ENCODE results near the gene KRTAP12-3.
"Not testable (repeated sequence)": the region's sequence is repeated elsewhere in the genome, so short reads cannot be mapped to it uniquely, and the experiment has no call there.

The KRTAP12-3 gene

DNA sequence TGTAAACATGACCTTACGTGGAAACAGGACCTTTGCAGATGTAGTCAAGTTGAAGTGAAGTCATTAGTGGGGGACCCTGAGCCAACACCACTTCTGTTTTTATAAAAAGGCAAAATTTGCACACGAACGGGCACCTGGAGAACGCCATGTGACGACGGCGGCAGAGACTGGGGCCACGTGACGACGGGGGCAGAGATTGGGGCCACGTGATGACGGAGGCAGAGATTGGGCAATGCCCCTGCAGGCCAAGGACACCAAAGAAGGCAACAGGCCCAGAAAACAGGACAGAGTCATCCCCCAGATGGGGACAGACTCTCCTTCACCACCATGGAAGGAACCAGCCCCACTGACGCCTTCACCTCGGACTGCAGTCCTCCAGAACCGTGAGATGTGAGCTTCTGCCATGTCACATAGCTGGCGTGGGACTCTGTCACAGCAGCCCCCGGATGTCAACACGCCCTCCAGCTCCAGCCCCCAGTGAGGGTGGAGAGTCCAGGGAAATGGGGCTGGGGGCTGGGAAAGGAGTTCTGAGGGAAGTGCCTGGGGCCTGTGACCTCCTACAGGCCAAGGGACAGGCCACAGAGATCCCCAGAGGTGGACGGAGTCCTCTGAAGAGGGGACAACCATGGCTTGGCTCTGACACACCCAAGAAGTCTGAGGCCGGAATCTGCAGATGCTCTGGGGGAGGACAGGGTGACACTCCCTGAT, 7.3 kb upstream of the KRTAP12-3 start:
- DNase-seq (ENCODE audit: low read depth in 2 of 2), result no peak

DNA sequence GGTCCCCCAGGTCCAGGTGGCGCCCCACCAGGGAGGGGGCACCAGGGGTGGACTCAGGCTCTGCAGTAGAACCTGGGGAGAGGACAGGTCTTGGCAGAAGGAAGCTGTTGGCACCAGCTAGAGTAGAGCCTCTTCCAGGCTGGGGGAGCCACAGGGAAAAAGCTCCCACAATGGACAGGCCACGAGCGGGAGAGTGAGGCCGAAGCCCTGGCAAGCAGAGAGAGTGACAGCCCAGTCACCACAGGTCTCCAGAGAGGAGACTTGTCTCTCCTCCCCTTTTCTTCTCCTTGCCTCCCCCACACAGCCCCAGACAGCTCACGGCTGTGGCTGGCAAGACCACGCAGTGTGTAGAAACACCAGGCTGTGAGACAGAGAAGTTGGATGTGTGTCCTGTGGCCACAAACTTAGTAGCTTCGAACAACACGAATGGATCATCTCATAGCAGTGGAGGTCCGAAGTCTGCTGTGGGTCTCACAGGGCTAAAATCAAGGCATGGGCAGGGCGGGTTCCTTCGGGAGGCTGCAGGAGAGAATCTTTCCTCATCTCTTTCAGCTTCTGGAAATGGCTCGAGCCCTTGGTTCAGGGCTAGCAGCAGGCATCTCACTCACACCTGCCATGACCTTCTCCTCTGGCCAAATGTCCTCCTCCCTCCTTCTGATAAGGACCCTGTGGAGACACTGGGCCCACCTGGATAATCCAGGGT, 6.6 kb upstream of the KRTAP12-3 start:
- DNase-seq (ENCODE audit: low read depth in 2 of 2), result no peak

DNA sequence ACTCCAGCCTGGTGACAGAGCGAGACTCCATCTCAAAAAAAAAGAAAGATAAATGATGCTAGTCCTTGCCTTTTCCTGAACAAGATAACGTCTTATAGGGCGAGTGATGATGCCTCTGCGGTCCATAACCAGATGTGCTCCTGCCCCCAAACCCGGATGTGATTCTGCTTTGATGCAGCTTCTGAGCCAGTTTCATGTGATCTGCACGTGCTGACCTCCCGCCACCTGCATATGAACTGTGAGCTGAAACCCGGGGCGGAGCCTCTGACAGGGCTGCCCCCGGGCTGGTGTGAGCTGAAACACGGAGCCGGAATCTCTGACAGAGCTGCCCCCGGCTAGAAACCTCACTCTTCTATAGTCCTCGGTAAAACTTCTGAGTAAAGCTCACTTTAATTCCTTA, 4.6 kb upstream of the KRTAP12-3 start:
- no peak for DNase-seq (ENCODE audit: low read depth in 2 of 2)

DNA sequence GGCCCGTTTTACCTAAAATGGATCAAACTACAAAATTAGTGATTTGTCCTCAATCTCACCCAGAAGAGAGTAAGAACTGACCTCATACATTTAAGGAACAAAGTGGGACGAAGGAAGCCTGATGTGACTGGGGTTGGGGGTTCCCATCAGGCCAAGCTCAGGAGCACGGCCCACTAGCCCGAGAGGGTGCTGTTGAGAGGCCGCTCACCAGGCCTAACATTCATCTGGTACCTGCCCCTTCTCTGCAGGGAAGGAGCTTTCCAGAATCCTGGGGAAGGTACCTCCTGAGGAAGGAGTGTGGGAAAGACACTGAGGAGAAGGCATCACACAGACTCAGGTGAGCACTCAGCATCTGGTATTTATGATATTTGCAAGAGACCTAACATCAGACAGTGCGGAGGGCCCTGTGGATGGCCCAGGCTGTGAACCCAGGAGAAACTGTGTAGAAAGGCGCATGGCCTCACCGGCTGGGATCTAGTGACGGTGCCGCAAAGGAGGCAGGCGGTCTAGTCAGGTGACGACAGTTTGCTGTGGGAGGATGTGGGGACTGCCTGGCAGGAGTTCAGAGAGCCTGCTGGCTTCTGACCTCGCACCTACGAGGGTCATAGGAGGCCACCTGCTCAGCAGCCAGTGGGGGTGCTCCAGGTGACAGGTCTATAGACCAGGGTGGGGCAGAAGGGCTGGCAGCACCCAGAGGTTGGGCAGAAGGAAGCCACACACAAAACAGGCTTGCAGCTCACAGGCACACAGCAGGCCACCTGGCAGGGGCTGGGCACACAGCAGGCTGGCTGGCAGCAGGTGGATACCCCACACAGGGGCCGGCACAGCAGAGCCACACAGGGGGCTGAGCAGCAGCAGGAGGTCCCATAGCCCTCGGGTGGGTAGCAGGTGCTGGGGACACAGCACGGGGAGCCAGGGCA, 3.8 kb upstream of the KRTAP12-3 start:
- DNase-seq (ENCODE audit: low read depth in 2 of 2), result peak in 1 of 2 donors; percentile 18

DNA sequence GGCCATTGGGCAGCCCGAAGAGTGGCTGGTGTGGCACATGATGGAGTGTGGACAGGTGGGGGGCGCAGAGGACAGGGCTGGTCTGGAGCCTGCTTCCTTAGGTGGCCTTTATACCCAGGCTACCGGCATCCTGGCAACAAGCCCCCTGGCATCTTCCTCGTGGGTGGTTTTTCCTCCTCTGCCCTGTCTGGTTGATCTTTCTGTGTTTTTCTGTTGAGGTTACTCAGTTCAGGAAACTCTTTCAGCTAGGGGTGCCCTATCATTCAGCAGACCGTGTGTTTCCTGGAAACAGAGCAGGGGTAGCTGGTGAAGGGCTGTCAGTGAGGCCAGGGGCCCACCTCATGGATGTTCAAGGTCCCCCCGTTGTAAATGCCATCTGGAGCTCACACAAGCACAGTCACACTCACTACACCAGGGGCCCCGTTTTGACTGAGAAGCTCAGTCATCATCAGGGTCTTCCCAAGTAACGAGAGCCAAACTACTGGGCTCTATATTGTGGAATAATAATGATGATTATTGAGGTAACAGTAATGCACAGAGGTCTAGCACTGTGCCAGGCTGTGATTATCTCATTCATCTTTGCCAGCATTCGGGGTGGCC, 3.1 kb upstream of the KRTAP12-3 start, which contains the start of gene KRTAP12-4:
TSS of gene KRTAP12-4 (minus strand) at position 84 of the 600 bp plus-strand sequence. CDS start at position 39, 45 bp downstream.
- no peak for DNase-seq (ENCODE audit: low read depth in 2 of 2)

DNA sequence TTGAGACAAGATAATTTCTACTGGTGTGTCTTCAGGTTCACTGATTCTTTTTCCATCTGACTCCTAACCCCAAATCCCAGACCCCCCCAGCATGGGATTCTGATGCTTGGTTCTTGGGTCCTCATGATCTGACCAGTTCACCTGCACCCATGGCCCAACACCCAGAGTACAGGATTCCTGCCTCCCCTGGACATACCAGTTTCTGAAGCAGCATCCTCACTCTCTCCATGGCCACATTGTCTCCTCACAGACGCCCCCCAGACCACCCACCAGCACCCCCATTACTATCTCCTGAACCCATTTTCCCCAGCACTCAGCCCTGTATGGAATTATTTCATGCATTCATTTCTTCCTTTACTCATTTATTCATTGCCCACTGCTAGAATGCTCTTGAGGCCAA, 864 bp upstream of the KRTAP12-3 start:
- DNase-seq (ENCODE audit: low read depth in 2 of 2), result no peak

DNA sequence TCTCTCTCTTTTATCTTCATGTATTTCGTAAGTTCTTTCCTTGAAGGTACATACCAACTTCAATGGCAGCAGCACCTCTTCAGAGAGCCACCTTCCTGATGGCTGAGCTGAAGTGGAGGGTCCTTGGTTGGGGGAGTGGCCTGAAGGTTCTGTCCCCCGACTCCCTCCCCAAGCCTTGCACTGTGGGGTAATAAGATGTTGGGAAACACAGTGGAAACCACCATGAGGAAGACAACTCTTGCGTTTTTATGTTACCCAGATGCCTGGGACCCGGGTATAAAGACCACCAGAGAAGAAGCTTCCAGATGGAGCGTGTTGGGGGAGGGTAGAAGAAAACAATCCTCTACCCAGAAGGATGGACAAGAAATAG, 794 bp downstream of the KRTAP12-3 start:
- no peak for DNase-seq (ENCODE audit: low read depth in 2 of 2)

DNA sequence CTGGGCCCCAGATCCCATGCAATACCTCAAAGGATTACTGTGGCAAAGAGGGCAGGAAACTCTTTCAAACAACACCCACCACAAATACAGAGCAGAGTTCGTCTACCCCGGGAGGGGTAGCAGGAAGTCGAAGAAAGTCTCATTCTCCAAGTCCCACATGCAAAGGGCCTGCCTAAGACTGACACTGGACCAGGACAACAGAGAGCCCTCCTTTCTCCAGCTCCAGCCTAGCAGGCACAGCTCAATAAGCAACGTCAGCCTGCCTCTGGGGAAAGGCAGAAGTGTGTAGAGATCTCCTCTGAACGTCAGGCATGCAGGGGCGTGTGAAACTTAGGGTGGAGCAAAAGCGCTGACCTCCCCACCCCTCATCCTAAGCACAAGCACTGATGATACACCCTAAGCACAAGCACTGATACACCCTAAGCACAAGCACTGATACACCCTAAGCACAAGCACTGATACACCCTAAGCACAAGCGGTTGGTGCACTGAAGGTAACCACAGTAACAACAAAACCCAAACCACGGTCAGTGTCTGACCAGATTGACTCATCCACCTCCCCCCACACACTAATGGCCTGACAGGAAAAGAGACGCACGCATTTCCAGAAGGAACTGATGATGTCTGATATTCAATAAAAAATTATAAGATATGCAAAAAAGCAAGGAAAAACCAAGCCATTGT, 1.3 kb downstream of the KRTAP12-3 start:
- DNase-seq (ENCODE audit: low read depth in 2 of 2), result no peak

DNA sequence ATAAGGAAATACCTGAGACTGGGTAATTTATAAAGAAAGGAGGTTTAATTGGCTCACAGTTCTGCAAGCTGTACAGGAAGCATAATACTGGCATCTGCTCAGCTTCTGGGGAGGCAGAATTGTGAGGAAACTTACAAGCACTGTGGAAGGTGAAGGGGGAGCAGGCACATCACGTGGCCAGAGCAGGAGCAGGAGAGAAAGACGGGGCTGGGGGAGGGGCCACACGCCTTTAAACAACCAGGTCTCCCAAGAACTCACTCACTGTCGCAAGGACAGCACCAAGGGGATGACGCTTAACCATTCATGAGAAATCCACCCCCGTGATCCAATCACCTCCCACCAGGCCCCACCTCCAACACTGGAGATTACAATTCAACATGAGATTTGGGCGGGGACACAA, 3.8 kb downstream of the KRTAP12-3 start:
- DNase-seq (ENCODE audit: low read depth in 2 of 2), result not testable (repeated sequence)

DNA sequence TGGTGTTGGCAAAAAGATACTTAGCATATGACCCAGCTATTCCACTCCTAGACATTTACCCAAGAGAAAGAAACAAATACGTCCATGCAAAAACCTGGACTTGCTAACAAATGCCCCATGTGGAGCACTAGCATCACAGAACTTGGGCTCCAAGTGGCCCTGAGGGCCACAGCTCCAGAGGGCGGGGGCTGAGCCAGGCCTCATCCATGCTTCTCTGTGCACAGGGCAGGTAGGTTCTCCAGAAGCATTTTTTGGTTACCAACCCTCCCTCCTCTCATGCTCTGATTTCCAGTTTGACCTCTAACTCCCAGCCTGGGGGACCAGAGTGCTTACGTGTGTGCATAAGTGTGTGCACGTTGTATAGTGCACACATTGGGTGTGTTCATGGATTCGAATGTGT, 7.0 kb downstream of the KRTAP12-3 start:
- DNase-seq (ENCODE audit: low read depth in 2 of 2), result no peak

DNA sequence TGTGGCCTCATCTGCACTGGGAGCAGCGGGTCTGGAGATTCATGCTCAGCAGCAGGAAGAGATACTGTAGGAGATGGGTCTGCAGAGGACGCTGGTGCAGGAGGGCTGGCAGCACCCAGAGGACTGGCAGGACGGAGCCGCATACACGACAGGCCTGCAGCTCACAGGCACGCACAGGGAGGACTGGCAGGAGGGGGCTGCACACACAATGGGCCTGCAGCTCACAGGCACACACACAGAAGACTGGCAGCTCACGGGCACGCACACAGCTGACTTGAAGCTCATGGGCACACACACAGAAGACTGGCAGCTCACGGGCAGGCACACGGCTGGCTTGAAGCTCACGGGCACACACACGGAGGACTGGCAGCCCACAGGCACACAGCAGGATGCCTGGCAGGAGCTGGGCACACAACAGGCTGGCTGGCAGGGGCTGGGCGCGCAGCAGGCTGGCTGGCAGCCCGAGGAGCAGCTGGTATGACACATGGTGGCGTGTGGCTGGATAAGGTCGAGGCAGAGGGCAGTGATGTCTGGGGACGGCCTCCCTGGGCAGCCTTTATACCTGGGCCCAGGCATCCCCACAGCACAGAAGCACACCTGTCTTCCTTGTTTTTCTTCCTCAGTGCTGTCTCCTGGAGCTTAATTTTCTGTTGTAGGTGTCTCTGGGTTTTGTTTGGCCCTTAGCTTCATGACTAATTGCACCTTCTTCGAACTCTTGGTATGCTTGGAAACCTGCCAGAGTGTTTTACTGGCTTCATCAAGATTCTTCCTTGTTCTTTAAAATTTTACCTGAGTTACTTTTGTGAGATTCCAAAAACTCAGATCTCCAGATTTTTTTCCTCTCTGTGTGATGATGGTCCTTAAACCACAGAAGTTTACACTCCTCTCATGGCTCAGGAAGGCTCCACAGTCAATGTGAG, 8.9 kb downstream of the KRTAP12-3 start, which contains the start of gene KRTAP12-2:
TSS of gene KRTAP12-2 (minus strand) at position 527 of the 920 bp plus-strand sequence. CDS start at position 486, 41 bp downstream.
- DNase-seq (ENCODE audit: low read depth in 2 of 2), result no peak

DNA sequence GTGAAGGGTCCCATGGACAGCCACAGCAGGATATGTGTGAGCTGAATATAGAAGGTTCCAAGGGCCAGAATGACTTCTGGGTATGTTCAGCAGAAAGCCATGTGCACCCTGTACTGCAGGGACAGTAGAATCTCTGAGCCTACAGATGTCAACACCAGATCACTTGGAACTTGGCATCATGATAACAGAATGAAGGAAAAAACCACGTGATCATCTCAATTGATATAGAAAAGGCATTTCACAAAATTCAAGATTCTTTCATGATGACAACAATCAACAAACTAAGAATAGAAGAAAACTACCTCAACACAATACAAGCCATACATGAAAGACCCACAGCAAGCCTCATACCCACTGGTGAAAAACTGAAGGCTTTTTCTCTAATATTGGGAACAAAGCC, 9.9 kb downstream of the KRTAP12-3 start:
- no peak for DNase-seq (ENCODE audit: low read depth in 2 of 2)

DNA sequence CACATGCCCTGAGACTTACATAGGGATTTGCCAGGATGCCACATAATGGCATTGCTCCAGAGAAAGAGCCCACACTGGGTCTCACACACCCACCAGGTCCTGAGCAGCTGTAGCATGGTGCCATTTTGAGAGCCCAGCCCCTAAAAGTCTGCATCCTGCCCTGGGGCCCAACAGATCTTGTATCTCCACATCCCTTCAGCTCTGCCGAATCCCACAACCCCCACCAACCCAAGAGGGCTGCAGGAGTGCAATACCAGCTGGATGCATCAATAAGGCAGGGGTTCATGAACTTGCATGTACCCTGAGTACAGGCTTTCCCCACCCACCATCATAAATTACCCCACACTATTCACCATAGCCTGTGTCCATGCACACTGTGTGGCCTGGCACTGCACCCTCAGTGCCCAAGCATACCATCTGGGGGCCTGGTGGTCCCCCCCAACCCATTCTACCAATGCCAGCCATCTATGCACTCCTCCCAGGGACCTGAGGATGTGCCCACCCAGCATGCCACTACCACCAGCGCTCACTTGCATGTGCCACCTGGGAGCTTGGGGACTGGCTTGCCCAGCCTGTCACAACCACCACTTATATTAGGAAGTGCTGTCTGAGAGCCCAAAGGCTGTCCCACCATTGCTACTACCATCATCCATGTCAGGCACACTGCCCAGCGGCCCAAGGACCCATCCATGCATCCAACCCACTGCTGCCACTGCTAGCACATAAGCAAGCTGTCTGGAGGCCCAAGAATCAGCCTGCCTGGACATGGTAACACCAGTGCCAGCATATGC, 13.1 kb downstream of the KRTAP12-3 start:
- no peak for DNase-seq (ENCODE audit: low read depth in 2 of 2)

DNA sequence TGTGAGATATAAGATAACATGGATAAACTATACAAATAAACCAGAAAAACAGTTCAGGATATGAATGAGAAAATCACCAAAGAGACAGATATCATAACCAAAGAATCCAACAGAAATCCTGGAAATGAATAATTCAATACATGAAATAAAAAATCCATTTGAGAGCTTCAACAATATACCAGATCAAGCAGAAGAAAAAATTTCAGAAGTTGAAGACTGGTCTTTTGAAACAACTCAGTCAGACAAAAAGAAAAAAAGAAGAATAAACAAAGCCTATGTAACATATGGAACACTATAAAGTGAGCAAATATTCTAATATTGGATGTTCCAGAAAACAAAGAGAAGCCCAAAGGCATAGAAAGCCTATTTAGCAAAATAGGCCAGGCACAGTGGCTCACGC, 14.2 kb downstream of the KRTAP12-3 start:
- DNase-seq (ENCODE audit: low read depth in 2 of 2), result no peak

DNA sequence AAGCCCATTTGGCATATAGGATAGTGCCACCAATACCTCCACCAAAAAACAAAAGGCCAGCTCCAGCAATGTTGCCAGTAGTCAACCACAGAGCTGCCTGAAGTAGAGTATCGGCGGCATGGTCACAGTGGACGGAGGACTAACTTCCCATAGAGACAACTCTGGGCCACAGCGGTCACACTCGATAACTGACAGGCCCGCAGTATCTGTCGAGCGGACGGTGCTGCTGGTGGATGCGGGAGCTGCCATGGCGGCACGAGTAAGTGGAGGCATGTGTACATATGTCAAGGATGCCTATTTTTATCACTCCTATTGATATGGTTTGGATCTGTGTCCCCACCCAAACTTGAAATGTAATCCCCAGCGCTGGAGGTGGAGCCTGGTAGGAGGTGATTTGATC, 20.1 kb downstream of the KRTAP12-3 start:
- DNase-seq (ENCODE audit: low read depth in 2 of 2), result no peak

DNA sequence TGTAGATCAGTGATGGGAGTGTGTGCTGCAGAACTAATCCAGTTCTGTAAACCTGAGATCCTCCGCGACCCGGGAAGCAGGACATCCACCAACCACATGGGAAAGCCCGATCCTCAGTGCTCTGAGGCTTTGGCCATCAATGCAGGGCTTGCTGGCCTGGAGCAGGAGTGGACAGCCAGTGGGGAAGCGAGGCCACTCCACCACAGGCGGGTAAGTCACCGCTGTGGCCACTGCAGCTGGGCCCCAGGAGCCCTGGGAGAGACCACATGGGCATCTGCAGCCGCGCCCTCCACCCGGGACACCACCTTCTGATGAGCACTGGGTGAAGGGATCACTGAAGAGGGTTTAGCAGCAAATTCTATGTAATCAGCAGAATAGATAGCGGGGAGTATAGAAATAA, 23.4 kb downstream of the KRTAP12-3 start:
- DNase-seq (ENCODE audit: low read depth in 2 of 2), result no peak

DNA sequence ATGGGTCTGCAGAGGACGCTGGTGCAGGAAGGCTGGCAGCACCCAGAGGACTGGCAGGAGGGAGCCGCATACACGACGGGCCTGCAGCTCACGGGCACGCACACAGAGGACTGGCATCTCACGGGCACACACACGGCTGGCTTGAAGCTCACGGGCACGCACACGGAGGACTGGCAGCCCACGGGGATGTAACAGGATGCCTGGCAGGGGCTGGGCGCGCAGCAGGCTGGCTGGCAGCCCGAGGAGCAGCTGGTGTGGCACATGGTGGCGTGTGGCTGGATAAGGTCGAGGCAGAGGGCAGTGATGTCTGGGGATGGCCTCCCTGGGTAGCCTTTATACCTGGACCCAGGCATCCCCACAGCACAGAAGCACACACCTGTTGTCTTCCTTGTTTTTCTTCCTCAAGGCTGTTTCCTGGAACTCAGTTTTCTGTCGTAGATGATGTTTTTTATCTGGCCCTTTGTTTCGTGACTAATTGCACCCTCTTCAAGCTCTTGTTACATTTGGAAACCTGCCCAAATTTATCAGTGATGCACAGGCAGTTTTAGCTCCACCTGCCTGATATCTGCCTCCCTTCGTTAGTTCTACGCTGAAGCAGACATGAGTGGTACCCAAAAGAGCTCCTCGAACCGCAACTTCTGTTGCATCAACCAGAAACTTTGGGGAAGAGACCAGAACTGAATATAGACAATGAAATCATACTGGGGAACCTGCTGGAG, 24.3 kb downstream of the KRTAP12-3 start, which contains the start of gene KRTAP12-1:
TSS of gene KRTAP12-1 (minus strand) at position 303 of the 719 bp plus-strand sequence. CDS start at position 263, 40 bp downstream.
- no peak for DNase-seq (ENCODE audit: low read depth in 2 of 2)

DNA sequence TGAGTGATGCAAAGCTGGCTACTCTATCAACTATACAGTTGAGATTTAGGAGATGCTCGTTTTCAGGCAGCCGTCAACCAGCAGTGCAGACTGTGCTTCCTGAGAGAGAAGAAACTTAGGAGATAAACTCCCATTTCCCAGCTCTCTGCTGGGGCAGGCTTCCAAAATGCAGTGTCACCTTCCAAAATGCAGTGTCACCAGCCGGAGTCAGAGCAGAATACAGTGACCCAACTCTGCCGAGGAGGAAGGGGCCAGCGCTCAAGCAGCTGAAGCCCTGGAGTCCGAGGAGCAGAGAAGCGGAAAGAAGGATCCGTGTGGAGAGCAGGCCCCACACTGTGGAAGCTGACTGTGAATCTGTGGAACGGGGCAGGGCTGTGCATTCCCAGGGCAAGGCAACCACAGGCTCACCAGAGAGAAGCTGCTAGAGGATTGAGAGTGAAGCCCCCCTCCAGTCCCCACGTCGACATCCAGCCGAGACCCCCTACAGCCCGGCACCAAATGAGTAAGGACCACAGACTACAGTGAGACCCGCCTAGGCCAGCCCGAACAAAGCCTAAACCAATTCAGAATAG, 24.9 kb downstream of the KRTAP12-3 start:
- no peak for DNase-seq (ENCODE audit: low read depth in 2 of 2)

All from stimulated activated CD4-positive, alpha-beta T cell treated with anti-CD3 and anti-CD28 coated beads, Interleukin-1b, Interleukin-23, amount 100 ng/mL, for 1 hour (primary cell).